Central memory CD4-positive, alpha-beta T cell (primary cell): ENCODE measurements around the gene UGT1A10.

ENCODE experiments used
- DNase-seq: peaks from one replicate; pipeline ENCODE4 v3.0.0; 2022

Gene UGT1A10

GRCh38 chr2:233789554-233789953, 153.3 kb downstream of the UGT1A10 start:
- DNase-seq = no peak

GRCh38 chr2:233791151-233791882, 155.1 kb downstream of the UGT1A10 start:
- DNase-seq = no peak

- no peak for DNase-seq
These were observed 155.7 kb downstream of the UGT1A10 start for GRCh38 chr2:233791883-233792329.

GRCh38 chr2:233792720-233793119, 156.5 kb downstream of the UGT1A10 start:
- DNase-seq = no peak

- DNase-seq = no peak
These were observed 157.3 kb downstream of the UGT1A10 start for GRCh38 chr2:233793465-233794127.

- no peak for DNase-seq
These were observed 157.9 kb downstream of the UGT1A10 start for GRCh38 chr2:233794128-233794658.

- no peak for DNase-seq
These were observed 159.5 kb downstream of the UGT1A10 start for GRCh38 chr2:233795735-233796171.

- no peak for DNase-seq
These were observed 160.0 kb downstream of the UGT1A10 start for GRCh38 chr2:233796254-233796653.

- DNase-seq = no peak
These were observed 162.3 kb downstream of the UGT1A10 start for GRCh38 chr2:233798335-233799086.

GRCh38 chr2:233799087-233799665, 162.9 kb downstream of the UGT1A10 start:
- DNase-seq = no peak

GRCh38 chr2:233799716-233800115, 163.5 kb downstream of the UGT1A10 start:
- DNase-seq = no peak

GRCh38 chr2:233800208-233800607, 164.0 kb downstream of the UGT1A10 start:
- DNase-seq = no peak

GRCh38 chr2:233801357-233802131, 165.3 kb downstream of the UGT1A10 start:
- DNase-seq = no peak

GRCh38 chr2:233802132-233802815, 166.0 kb downstream of the UGT1A10 start:
- DNase-seq = no peak

- no peak for DNase-seq
These were observed 167.2 kb downstream of the UGT1A10 start for GRCh38 chr2:233803292-233803911.

- DNase-seq = no peak
These were observed 167.7 kb downstream of the UGT1A10 start for GRCh38 chr2:233803994-233804393.

- DNase-seq = no peak
These were observed 171.1 kb downstream of the UGT1A10 start for GRCh38 chr2:233807215-233807865.

GRCh38 chr2:233807966-233808935, 172.0 kb downstream of the UGT1A10 start:
- no peak for DNase-seq

- no peak for DNase-seq
These were observed 174.1 kb downstream of the UGT1A10 start for GRCh38 chr2:233810385-233810784.
